GM12878 (cell line): Measurements from ENCODE around the gene SEC31A. TPM values are rescaled to one million over a fixed set of nuclear protein-coding genes. Genes with fewer than 3 reads are reported as not detected.

Experiments used
- ATF2 ChIP-seq: IDR thresholded peaks from 2 replicates; pipeline ENCODE4 v1.6.1; 2012; ENCODE audit warnings: low read length, inconsistent platforms
- ATF7 ChIP-seq: fragments of 450-650 bp; IDR thresholded peaks from 2 replicates; pipeline ENCODE4 v1.6.1; 2016; ENCODE audit warnings: low read depth, mild to moderate bottlenecking
- E2F8 ChIP-seq: fragments of 450-650 bp; IDR thresholded peaks from 2 replicates; pipeline ENCODE4 v1.6.1; 2018; ENCODE audit warnings: mild to moderate bottlenecking, low read depth, moderate library complexity; ENCODE audit not compliant: partially characterized antibody
- EGR1 ChIP-seq, 2 experiments: IDR thresholded peaks; 1 replicate in 1 of 2; 2 replicates in 1 of 2; pipeline ENCODE4 v1.6.1; 2011 to 2012; ENCODE audit warnings: low read depth in 2 of 2, low read length in 2 of 2, borderline replicate concordance in 1 of 2, mild to moderate bottlenecking in 1 of 2, moderate library complexity in 1 of 2
- ESRRA ChIP-seq: IDR thresholded peaks from 2 replicates; pipeline ENCODE4 v1.6.1; 2012; ENCODE audit warnings: mild to moderate bottlenecking, low read length, improper control_type of control experiment
- GATAD2B ChIP-seq: fragments of 450-650 bp; conservative IDR thresholded peaks from 2 replicates; pipeline ENCODE4 v1.6.1; 2017; ENCODE audit warnings: low read depth, mild to moderate bottlenecking, moderate library complexity
- HCFC1 ChIP-seq: fragments of 150-350 bp; IDR thresholded peaks from 2 replicates; pipeline ENCODE4 v1.6.1; 2014; ENCODE audit warnings: low read length
- JUND ChIP-seq: IDR thresholded peaks from 2 replicates; pipeline ENCODE4 v1.6.1; 2012; ENCODE audit warnings: low read depth, mild to moderate bottlenecking, low read length, improper control_type of control experiment, moderate library complexity
- MEF2A ChIP-seq: IDR thresholded peaks from 2 replicates; pipeline ENCODE4 v1.6.1; 2011; ENCODE audit warnings: low read depth, mild to moderate bottlenecking, low read length, moderate library complexity; ENCODE audit not compliant: insufficient read depth
- POLR2AphosphoS2 ChIP-seq: IDR thresholded peaks from 2 replicates; pipeline ENCODE4 v1.6.1; 2011; ENCODE audit warnings: low read depth, mild to moderate bottlenecking, low read length, improper control_type of control experiment, moderate library complexity
- POU2F2 ChIP-seq: IDR thresholded peaks from 3 replicates; pipeline ENCODE4 v1.6.1; 2011; ENCODE audit warnings: low read depth, mild to moderate bottlenecking, low read length, borderline replicate concordance
- PRDM15 ChIP-seq: fragments of 450-650 bp; formaldehyde crosslinking; IDR thresholded peaks from 2 replicates; pipeline ENCODE4 v1.4.0; 2020; ENCODE audit warnings: mild to moderate bottlenecking, moderate library complexity
- SMAD1 ChIP-seq: fragments of 450-650 bp; IDR thresholded peaks from 2 replicates; pipeline ENCODE4 v1.6.1; 2018; ENCODE audit warnings: mild to moderate bottlenecking, low read depth; ENCODE audit not compliant: partially characterized antibody
- SP1 ChIP-seq: IDR thresholded peaks from one replicate; pipeline ENCODE4 v1.6.1; 2011; ENCODE audit warnings: low read depth, low read length
- USF2 ChIP-seq: IDR thresholded peaks from 2 replicates; pipeline ENCODE4 v1.6.1; 2011; ENCODE audit warnings: low read depth, low read length, improper control_type of control experiment, borderline replicate concordance
- ZNF24 ChIP-seq: fragments of 450-650 bp; IDR thresholded peaks from 2 replicates; pipeline ENCODE4 v1.6.1; 2017; ENCODE audit warnings: antibody characterized with exemption, mild to moderate bottlenecking
- polyA plus RNA-seq, 11 experiments: library from polyadenylated mRNA; depleted of rRNA in 4 of 11; unstranded in 6 of 11; stranded (reverse) in 5 of 11; fragments of >200 nt; fragmentation: Nextera tagmentation in 4 of 11; fragmentation: Illumina TruSeq in 1 of 11; extraction: Ambion mirVana in 4 of 11; extraction: Trizol in 1 of 11; gene quantifications; 1 replicate in 1 of 11; 2 replicates in 10 of 11; pipeline versions ENCODE4 v1.2.1 to v1.2.3, GENCODE V29; 2011 to 2016; ENCODE audit warnings: inconsistent platforms in 2 of 11, missing spikeins in 2 of 11, low read depth in 1 of 11
- total RNA-seq, 4 experiments: library from RNA; depleted of rRNA in 3 of 4; stranded (reverse); fragments of >200 nt in 3 of 4; fragmentation: Illumina TruSeq in 1 of 4; extraction: Trizol in 1 of 4; gene quantifications; 2 replicates each; pipeline versions ENCODE4 v1.2.1 to v1.2.3, GENCODE V29; 2013 to 2021

SEC31A gene
- total and polyA plus RNA-seq, 10 of the 15 experiments (the other 5 are each of a cell fraction or from before 2014, with no cell fraction given), result 74.6 to 171 (median 129) TPM

- TF ChIP-seq E2F8, result peak; percentile 90
- peak; percentile 88 for TF ChIP-seq SMAD1
- no peak; the same call in 1 of the 2 replicates for TF ChIP-seq USF2
- peak; percentile 29 to 30; a peak in 1 of 3 replicates for TF ChIP-seq EGR1 (IDR thresholded peaks at IDR 0.05; ENCODE audit: borderline replicate concordance in 1 of 2, low read depth in 2 of 2, low read length in 2 of 2)
- TF ChIP-seq ESRRA, result no peak
- TF ChIP-seq SP1, result peak; percentile 96
- no peak for TF ChIP-seq PRDM15
- TF ChIP-seq ZNF24, result peak; percentile 60
- peak; percentile 35; the same call in 1 of the 2 replicates for TF ChIP-seq ATF2
- TF ChIP-seq GATAD2B, result peak; percentile 99
- peak; percentile 52; the same call in 1 of the 2 replicates for TF ChIP-seq HCFC1
- TF ChIP-seq MEF2A, result 0 out of 2 replicates have a peak, but pooled peaks have one; percentile 40
- TF ChIP-seq POLR2AphosphoS2, result peak; percentile 93
- peak; percentile 73; the same call in 2 of the 3 replicates for TF ChIP-seq POU2F2
- peak; percentile 65 for TF ChIP-seq ATF7
- peak; percentile 40; the same call in 1 of the 2 replicates for TF ChIP-seq JUND
These were observed 9.6 kb upstream of the SEC31A start, which contains the start of gene THAP9 (continued) for GRCh38 chr4:82900411-82901182.
